WERI-Rb-1 (cell line): ENCODE measurements around the gene WNT5A.
A peak's percentile ranks its signal among the peaks of the same experiment; 100 is the strongest.
"Not testable (repeated sequence)": the region's sequence is repeated elsewhere in the genome, so short reads cannot be mapped to it uniquely, and the experiment has no call there.

Experiments
- DNase-seq: peaks from one replicate; pipeline ENCODE4 v3.0.0-alpha.2; 2020
- H3K27ac ChIP-seq: fragments of 250-450 bp; sonication (Bioruptor Pico); 2 replicates; pipeline ENCODE4 v1.5.1; 2020; ENCODE audit warnings: mild to moderate bottlenecking, moderate library complexity
- H3K27me3 ChIP-seq: fragments of 250-450 bp; sonication (Bioruptor Pico); 2 replicates; pipeline ENCODE4 v1.5.1; 2021; ENCODE audit warnings: mild to moderate bottlenecking, low read depth, moderate library complexity; ENCODE audit not compliant: insufficient read depth, severe bottlenecking
- H3K36me3 ChIP-seq: fragments of 250-450 bp; sonication (Bioruptor Pico); 2 replicates; pipeline ENCODE4 v1.5.1; 2020; ENCODE audit warnings: mild to moderate bottlenecking, moderate library complexity
- H3K4me3 ChIP-seq: 2 replicates; pipeline ENCODE4 v1.5.1; 2011; ENCODE audit warnings: low read depth, mild to moderate bottlenecking, control low read depth, low read length
- H3K9me3 ChIP-seq: fragments of 250-450 bp; sonication (Bioruptor Pico); 2 replicates; pipeline ENCODE4 v1.5.1; 2021; ENCODE audit warnings: mild to moderate bottlenecking, moderate library complexity; ENCODE audit not compliant: severe bottlenecking
- TF ChIP-seq, protein P1 (sequence below): IDR thresholded peaks from 2 replicates; pipeline ENCODE4 v1.5.1; 2011; ENCODE audit warnings: low read depth, mild to moderate bottlenecking, control low read depth, inconsistent platforms, low read length

The WNT5A gene

DNA sequence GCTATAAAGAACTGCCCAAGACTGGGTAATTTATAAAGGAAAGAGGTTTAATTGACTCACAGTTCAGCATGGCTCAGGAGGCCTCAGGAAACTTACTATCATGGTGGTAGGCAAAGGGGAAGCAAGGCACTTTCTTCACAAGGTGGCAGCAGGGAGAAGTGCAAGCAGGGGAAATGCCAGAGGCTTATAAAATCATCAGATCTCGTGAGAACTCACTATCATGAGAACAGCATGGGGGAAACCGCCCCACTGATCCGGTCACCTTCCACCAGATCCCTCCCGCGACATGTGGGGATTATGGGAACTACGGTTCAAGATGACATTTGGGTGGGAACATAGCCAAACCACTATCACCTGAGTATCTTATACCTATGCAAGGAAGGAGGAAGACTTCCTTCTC lies 18.0 kb upstream of the WNT5A start:
- H3K27ac ChIP-seq, H3K36me3 ChIP-seq, H3K9me3 ChIP-seq, H3K27me3 ChIP-seq, H3K4me3 ChIP-seq: not testable (repeated sequence)
- DNase-seq = peak; percentile 65
- TF ChIP-seq, protein P1, sequence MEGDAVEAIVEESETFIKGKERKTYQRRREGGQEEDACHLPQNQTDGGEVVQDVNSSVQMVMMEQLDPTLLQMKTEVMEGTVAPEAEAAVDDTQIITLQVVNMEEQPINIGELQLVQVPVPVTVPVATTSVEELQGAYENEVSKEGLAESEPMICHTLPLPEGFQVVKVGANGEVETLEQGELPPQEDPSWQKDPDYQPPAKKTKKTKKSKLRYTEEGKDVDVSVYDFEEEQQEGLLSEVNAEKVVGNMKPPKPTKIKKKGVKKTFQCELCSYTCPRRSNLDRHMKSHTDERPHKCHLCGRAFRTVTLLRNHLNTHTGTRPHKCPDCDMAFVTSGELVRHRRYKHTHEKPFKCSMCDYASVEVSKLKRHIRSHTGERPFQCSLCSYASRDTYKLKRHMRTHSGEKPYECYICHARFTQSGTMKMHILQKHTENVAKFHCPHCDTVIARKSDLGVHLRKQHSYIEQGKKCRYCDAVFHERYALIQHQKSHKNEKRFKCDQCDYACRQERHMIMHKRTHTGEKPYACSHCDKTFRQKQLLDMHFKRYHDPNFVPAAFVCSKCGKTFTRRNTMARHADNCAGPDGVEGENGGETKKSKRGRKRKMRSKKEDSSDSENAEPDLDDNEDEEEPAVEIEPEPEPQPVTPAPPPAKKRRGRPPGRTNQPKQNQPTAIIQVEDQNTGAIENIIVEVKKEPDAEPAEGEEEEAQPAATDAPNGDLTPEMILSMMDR = peak; percentile 53

DNA sequence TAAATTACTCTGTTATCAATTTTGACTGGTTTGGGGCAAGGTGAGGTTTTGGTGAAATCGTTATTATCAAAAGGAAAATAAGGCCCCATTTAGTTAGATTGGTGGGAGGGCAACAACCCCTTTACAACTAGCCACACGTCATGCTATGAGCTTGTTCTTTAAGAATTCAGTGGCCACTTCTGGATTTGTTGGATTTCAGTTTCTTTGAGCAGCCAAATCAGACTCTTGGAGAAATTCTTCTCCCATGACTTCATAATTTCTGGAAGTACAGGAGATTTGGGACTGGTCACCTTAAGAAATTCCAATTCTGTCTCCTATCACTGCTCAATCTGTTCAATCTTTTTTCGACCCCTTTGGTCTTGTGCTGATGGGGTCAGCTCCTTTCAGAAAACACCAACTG lies 14.8 kb upstream of the WNT5A start:
- Histone ChIP-seq H3K36me3 (no peaks in the 10 kb centered on the region), H3K27ac (no peak overlapping the region), H3K27me3 (no peaks in the 10 kb centered on the region), H3K4me3 (no peak overlapping the region), H3K9me3 (no peaks in the 10 kb centered on the region)
- DNase-seq = no peak
- TF ChIP-seq, protein P1 = no peak

DNA sequence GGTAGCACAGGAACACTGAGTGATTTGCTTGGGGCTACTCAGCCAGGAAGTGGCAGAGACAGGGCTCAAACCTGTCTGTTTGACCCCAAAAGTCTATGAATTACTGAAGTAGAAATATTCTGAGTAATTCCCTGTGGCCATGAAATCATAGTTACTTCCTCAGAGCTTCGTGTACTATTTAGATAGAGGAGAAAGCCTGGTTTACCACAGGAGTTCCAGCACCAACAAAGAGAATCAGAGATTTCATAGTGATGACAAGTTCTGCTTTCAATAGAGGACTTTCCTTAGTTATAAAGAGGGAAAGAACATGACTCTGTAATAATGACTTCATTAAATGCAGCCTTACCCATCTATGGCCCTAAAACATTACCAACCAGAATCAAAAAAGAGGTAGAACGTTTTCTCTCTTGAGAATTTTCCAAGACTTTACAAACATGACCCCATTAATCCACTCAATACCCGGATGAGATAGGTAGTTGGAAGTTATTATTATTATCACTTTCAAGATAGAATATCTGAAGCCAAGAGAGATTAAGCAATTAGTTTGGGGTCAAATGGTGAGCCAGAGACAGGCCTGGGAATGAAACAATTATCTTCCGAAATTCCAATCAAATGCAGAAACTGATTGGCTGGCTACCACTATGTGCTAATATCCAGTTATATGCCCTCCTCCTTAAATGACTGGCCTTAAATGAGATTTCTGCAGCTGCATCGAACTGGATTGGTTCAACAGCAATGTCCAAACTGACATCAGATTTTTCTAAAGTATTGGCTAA lies 13.6 kb upstream of the WNT5A start:
- TF ChIP-seq, protein P1 = no peak
- H3K27me3 ChIP-seq = no peaks in the 10 kb centered on the region
- no peak for DNase-seq
- no peaks in the 10 kb centered on the region for H3K9me3 ChIP-seq
- H3K4me3 ChIP-seq = no peak overlapping the region
- H3K36me3 ChIP-seq = no peaks in the 10 kb centered on the region
- no peak overlapping the region for H3K27ac ChIP-seq

DNA sequence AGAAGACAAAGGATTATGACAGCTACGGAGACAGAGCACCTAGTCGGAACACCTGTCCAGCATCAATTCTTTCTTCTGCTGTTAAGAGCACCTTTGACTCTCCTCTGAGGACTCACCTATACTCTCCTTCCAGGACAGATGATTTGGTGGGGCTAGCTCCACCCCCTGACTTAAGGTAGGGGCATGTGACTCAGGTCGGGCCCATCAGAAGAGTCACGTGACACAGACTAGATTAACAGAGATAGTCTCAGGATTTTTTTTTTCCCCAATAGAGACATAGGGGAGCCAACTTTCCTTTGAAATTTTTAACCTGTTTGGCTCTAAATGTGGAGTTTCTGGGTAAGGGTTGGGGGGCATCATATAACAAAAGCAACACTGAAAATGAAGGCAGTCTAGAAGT lies 11.4 kb upstream of the WNT5A start:
- no peak for DNase-seq
- TF ChIP-seq, protein P1 = no peak
- no peaks in the 10 kb centered on the region for H3K36me3 ChIP-seq
- no peak overlapping the region for H3K27ac ChIP-seq
- H3K4me3 ChIP-seq = no peak overlapping the region
- H3K27me3 ChIP-seq = no peaks in the 10 kb centered on the region
- no peaks in the 10 kb centered on the region for H3K9me3 ChIP-seq

DNA sequence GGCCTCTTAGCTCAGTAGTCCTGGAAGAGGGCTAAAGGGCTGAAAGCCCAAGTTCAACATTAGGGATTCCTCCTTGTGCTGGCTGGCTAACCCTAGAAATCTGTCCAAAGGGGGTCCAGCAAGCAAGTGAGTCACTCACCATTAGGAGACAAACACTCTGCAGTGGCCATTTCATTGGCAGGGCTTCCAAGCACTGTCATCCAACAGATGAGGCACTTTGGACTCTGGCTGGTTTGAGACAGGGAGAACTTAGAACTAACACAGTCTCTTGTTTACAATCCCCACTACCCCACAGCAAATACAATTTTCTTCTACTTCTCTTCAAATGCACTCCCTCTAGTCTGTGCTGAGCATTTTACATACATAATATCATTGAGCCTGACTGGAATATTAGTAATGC lies 10.1 kb upstream of the WNT5A start:
- no peaks in the 10 kb centered on the region for H3K27me3 ChIP-seq
- DNase-seq = no peak
- H3K27ac ChIP-seq = no peak overlapping the region
- H3K4me3 ChIP-seq = no peak overlapping the region
- TF ChIP-seq, protein P1 = no peak
- H3K9me3 ChIP-seq = no peaks in the 10 kb centered on the region
- no peaks in the 10 kb centered on the region for H3K36me3 ChIP-seq

DNA sequence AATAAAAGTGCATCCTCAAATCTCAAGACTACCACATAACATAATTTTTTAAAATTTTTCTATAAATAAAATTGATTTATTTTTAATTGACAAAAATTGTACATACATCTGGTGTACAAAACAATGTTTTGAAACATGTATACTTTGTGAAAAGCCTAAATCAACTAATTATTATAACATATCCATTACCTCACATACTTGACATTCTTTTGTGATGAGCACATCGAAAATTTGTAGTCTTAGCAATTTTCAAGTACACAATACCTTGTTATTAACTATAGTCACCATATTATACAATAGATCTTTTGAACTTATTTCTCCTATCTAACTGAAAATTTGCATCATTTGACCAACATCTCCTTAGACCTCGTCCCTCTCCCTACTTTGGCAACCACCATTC lies 7.9 kb upstream of the WNT5A start:
- DNase-seq = no peak
- H3K9me3 ChIP-seq = no peaks in the 10 kb centered on the region
- no peak overlapping the region for H3K4me3 ChIP-seq
- H3K36me3 ChIP-seq = no peaks in the 10 kb centered on the region
- TF ChIP-seq, protein P1 = no peak
- H3K27ac ChIP-seq = no peak overlapping the region
- H3K27me3 ChIP-seq = no peaks in the 10 kb centered on the region
